ENCODE measurements around the gene DLG2. TPM values are rescaled to one million over a fixed set of nuclear protein-coding genes. Genes with fewer than 3 reads are reported as not detected.

DLG2 gene
- total RNA-seq, 1 donor from 2014 or later = 5.1 TPM

DNA sequence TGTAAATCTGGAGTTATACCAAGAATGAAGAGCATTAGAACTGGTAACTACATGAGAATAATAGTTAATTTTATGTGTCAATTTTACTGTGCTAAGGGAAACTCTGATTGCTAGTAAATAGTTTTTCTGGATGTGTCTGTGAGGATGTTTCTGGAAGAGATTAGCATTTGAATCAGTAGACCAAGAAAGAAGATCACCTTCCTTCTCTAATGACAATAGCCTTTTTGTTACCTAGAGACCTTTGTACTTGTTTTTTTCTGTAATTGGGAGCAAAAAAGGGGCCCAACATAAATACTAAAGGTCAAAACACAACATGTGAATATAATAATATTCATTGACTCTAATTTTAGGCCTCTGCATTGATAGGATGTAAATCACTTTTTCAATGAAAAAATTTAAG lies 100.6 kb downstream of the DLG2 start:
- H3K27ac Mint-ChIP-seq (ENCODE audit: unreplicated experiment) = no peak overlapping the region
- H3K27me3 Mint-ChIP-seq (ENCODE audit: unreplicated experiment) = no peaks in the 10 kb centered on the region
- no peak for DNase-seq (ENCODE audit: low spot score)
- H3K4me1 Mint-ChIP-seq (ENCODE audit: unreplicated experiment) = peaks cover 20% of the 10 kb centered on the region
- peaks cover 18% of the 10 kb centered on the region for H3K36me3 Mint-ChIP-seq (ENCODE audit: low read depth, unreplicated experiment)
- TF ChIP-seq, protein P1, sequence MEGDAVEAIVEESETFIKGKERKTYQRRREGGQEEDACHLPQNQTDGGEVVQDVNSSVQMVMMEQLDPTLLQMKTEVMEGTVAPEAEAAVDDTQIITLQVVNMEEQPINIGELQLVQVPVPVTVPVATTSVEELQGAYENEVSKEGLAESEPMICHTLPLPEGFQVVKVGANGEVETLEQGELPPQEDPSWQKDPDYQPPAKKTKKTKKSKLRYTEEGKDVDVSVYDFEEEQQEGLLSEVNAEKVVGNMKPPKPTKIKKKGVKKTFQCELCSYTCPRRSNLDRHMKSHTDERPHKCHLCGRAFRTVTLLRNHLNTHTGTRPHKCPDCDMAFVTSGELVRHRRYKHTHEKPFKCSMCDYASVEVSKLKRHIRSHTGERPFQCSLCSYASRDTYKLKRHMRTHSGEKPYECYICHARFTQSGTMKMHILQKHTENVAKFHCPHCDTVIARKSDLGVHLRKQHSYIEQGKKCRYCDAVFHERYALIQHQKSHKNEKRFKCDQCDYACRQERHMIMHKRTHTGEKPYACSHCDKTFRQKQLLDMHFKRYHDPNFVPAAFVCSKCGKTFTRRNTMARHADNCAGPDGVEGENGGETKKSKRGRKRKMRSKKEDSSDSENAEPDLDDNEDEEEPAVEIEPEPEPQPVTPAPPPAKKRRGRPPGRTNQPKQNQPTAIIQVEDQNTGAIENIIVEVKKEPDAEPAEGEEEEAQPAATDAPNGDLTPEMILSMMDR (IDR thresholded peaks at IDR 0.05; ENCODE audit: unreplicated experiment) = no peak
- H3K9me3 Mint-ChIP-seq (ENCODE audit: unreplicated experiment) = peaks cover 18% of the 10 kb centered on the region
- H3K4me3 Mint-ChIP-seq (ENCODE audit: unreplicated experiment) = no peak overlapping the region

DNA sequence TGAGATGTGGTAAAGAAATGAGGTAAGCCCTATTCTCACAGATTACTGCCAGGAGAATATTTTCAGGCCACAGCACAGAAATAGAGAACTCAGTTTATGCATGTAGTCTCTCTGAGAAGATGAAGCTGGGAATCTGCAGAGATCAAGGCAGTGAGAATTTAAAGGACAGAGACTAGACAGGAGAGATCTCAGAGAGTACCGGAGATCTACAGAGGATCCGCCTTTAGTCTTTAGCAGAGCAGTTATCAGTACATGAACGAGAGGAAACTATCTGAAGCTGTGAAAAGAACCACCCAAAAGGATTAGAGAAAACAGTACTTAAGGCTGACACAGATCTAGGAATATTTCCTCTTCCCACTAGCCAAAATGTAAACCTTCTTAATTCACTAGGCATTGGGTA lies 101.5 kb downstream of the DLG2 start:
- H3K9me3 Mint-ChIP-seq (ENCODE audit: unreplicated experiment) = peaks cover 23% of the 10 kb centered on the region
- peaks cover 22% of the 10 kb centered on the region for H3K36me3 Mint-ChIP-seq (ENCODE audit: low read depth, unreplicated experiment)
- H3K27ac Mint-ChIP-seq (ENCODE audit: unreplicated experiment) = no peak overlapping the region
- no peak for DNase-seq (ENCODE audit: low spot score)
- no peaks in the 10 kb centered on the region for H3K27me3 Mint-ChIP-seq (ENCODE audit: unreplicated experiment)
- H3K4me3 Mint-ChIP-seq (ENCODE audit: unreplicated experiment) = no peak overlapping the region
- H3K4me1 Mint-ChIP-seq (ENCODE audit: unreplicated experiment) = peaks cover 14% of the 10 kb centered on the region
- TF ChIP-seq, protein P1 (IDR thresholded peaks at IDR 0.05; ENCODE audit: unreplicated experiment) = no peak

DNA sequence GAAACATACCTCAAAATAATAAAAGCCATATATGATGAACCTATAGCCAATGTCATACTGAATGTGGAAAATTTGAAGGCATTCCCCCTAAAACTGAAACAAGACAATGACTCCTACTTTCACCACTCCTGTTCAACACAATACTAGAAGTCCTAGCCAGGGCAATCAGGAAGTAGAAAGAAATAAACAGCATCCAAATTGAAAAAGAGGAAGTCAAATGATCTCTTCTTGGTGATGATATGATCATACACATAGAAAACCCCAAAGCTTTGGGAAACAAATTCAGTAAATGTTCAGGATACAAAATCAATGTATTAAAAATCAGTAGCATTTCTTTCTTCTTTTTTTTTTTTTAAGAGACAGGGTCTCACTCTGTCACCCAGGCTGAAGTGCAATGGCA lies 109.9 kb downstream of the DLG2 start:
- no peak for DNase-seq (ENCODE audit: low spot score)
- TF ChIP-seq, protein P1 (IDR thresholded peaks at IDR 0.05; ENCODE audit: unreplicated experiment) = no peak
- Mint-ChIP-seq H3K36me3 (ENCODE audit: low read depth, unreplicated experiment) (peaks cover 19% of the 10 kb centered on the region), H3K4me3 (ENCODE audit: unreplicated experiment) (no peak overlapping the region), H3K4me1 (ENCODE audit: unreplicated experiment) (no peaks in the 10 kb centered on the region), H3K27me3 (ENCODE audit: unreplicated experiment) (no peaks in the 10 kb centered on the region), H3K9me3 (ENCODE audit: unreplicated experiment) (peaks cover 7% of the 10 kb centered on the region), H3K27ac (ENCODE audit: unreplicated experiment) (no peak overlapping the region)

DNA sequence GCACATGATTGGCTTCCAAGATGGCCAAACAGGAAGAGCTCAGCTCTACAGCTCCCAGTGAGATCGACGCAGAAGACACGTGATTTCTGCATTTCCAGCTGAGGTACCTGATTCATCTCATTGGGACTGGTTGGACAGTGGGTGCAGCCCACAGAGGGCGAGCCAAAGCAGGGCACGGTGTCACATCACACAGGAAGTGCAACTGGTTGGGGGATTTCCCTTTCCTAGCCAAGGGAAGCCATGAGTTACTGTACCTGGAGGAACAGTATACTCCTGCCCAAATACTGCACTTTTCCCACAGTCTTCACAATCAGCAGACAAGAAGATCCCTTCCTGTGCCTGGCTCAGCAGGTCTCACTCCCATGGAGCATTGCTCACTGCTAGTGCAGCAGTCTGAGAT lies 131.2 kb downstream of the DLG2 start:
- H3K27ac Mint-ChIP-seq (ENCODE audit: unreplicated experiment) = no peak overlapping the region
- no peaks in the 10 kb centered on the region for H3K9me3 Mint-ChIP-seq (ENCODE audit: unreplicated experiment)
- H3K36me3 Mint-ChIP-seq (ENCODE audit: low read depth, unreplicated experiment) = no peaks in the 10 kb centered on the region
- no peak overlapping the region for H3K4me3 Mint-ChIP-seq (ENCODE audit: unreplicated experiment)
- H3K4me1 Mint-ChIP-seq (ENCODE audit: unreplicated experiment) = no peaks in the 10 kb centered on the region
- TF ChIP-seq, protein P1 (IDR thresholded peaks at IDR 0.05; ENCODE audit: unreplicated experiment) = no peak
- H3K27me3 Mint-ChIP-seq (ENCODE audit: unreplicated experiment) = no peaks in the 10 kb centered on the region
- no peak for DNase-seq (ENCODE audit: low spot score)

DNA sequence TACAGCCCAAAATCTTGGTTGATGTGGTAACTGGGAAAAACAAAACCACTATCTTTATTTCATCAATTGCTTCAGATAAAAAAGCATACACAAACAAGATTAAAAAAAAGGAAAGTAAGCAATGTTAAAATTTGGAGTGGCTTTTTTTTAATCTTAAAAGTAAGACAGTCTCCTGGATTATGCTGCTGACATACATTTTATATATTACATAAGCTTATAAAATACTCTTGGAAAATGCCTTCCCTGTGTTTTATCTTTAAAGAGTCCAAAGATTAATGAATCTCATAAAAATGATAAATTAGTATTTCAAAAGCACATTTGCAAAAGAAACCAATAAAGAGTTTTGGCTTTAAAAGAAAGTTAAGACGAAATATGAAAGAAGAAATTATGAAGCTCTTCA lies 132.7 kb downstream of the DLG2 start:
- TF ChIP-seq, protein P1 (IDR thresholded peaks at IDR 0.05; ENCODE audit: unreplicated experiment) = no peak
- Mint-ChIP-seq H3K36me3 (ENCODE audit: low read depth, unreplicated experiment) (no peaks in the 10 kb centered on the region), H3K4me1 (ENCODE audit: unreplicated experiment) (no peaks in the 10 kb centered on the region), H3K9me3 (ENCODE audit: unreplicated experiment) (no peaks in the 10 kb centered on the region), H3K4me3 (ENCODE audit: unreplicated experiment) (no peak overlapping the region), H3K27ac (ENCODE audit: unreplicated experiment) (no peak overlapping the region), H3K27me3 (ENCODE audit: unreplicated experiment) (no peaks in the 10 kb centered on the region)
- DNase-seq (ENCODE audit: low spot score) = no peak
